GM18861 (cell line): ENCODE results near the gene MRPL36.
A peak's percentile ranks its signal among the peaks of the same experiment; 100 is the strongest.
"Not testable (repeated sequence)": the region's sequence is repeated elsewhere in the genome, so short reads cannot be mapped to it uniquely, and the experiment has no call there.

Source experiments
- ATAC-seq: cut with Tn5 transposase; IDR thresholded peaks from one replicate; pipeline ENCODE4 v1.9.1; 2021; ENCODE audit not compliant: unreplicated experiment

MRPL36 gene

DNA sequence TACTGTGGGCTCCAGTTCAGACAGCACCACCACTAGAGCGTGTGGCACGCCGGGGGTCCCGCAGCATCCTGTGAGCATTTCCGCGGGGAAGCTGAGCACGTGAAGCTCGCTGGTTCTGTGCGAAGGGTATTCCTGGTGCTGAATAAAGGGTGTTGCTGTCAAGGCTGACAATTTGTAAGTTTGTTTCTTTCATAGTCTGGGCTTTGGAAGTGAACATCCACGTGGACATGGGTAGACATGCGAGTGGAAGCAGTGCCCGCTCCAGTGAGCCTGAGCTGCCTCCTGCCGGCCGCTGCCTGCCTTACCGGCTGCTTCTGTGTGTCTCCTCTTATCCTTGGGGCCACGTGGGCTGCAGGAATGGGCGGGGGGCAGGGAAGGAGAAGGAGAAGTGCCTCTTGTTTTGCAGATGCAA, 16.2 kb upstream of the MRPL36 start:
- no peak for ATAC-seq

DNA sequence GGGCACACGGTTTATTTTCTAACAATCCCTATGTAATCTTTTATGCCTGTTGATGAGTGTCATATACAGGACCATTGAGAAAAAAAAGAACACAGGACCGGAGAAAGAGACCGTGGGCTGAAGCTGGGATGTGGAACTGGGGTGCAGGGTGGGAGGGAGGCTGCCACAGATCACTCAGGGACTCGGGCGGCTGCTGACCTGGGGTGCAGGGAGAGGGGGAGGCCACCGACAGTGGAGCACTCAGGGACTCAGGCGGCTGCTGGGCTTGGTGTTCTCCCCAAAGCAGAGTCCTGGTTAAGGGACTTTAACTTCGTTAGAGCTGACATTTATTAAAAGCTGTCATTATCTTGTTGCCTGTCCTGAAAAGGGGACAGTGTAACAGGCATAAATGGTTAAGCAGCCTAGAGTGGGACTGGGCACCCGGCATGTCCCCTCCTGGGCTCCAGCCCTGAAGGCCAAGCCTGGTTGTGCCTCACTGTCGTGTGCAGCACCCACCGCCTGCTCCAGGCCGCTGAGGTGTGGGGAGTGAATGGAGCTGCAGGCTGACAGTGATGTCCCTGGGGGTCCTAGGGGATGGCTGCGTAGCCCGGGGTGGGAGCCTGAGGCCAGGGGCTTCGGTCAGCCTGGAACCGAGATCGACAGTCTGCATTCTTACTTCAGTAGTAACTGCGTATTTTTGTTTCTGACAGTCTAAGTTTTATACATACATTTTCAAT, 15.6 kb upstream of the MRPL36 start:
- ATAC-seq = no peak

DNA sequence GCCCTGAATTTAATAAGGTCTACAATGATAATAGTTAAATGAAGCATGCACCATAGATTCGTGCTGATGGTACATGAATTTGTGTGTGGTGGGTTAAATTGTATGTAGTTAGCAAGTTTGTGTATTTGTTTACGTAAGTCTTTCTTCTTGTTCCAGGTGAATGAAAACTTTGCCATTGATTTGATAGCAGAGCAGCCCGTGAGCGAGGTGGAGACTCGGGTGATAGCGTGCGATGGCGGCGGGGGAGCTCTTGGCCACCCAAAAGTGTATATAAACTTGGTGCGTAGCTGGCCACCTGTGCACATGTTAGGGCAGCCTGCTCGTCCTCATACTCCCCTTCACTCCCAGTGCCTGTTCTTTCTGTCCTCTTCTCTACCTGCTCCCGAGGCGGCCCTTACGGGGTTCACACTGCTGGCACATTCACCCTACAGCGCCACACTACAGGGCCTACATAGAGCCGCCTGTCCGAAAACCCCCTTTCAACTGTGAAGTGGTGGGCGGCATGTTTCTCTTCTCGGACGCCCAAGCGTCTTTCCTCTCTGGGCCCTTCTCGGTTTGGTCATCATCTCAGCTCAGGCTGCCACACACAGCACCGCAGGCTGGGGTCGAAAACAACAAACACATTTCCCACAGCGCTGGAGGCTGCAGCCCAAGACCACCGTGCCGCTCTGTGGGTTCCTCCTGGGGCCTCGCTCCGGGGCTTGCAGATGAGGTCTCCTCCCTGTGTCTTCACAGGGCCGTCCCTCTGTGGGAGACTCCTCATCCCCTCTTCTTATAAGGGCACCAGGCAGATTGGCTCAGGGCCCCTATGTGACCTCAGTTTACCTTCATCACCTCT, 14.8 kb upstream of the MRPL36 start:
- no peak for ATAC-seq

DNA sequence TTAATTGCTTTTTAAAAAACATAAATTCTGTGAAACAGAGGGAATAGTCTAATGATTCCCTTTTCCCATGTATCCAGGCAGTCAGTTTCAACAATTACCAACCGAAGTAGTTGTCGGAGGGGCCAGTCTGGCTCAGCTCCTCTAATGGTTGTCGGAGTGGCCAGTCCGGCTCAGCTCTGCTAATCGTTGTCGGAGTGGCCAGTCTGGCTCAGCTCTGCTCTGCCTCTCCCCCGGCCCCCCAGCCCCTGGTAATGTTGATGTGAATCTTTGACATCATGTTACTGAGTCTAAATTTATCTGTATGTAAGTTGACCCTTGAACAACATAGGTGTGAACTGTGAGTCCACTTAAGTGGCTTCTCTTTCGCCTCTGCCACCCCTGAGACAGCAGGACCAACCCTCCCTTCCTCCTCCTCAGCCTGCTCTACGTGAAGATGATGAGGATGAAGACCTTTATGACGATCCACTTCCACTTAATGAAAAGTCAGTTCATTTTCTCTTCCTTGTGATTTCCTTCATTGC, 11.0 kb upstream of the MRPL36 start:
- ATAC-seq = no peak

DNA sequence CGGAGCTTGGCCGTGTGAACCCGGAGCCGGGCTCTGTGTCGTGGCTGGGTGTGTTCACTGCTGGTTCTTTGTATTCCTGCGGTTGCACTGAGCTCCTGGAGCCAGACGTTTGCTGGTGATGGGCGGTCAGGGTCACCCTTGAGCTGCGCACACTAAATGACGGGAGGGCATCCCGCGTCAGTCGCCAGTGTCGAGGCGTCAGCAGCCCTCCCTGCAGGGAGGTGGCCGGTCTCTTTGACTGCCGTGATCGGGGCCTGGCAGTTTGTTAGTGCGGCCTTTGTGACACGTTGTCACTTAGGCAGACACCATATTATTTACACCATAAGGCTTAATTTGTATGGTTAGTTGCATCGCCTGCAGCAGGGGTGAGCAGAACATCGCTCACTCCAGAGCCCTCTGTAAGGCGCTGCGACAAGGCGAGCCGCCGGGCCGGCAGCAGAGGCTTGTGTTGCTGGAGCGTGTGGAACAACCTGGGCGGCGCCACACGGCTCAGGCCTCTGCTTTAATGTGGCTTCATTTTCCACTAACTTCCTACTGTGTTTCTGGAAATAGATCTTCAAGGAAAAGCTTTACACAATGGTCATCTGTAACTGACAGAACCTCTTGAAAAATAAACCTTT, 9.9 kb upstream of the MRPL36 start:
- ATAC-seq = no peak

DNA sequence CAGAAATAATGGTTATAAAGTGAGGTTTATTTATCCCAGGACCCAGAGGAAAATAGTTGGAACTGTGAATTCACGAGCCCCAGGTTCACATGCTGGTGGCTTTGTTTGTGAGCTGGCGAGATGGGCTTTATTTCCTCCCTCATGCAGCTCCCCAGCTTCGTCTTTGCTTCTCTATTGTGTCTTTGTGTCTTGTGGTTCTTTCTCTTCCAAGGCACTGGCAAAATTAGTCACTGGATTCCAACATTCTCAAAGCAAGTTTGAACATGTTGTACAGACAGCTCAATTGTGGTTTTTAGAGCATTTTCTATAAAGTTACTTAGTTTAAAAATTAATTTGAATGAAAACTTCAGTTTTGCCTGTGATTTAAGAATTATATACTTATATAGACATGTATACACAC, 8.8 kb upstream of the MRPL36 start:
- ATAC-seq = no peak

DNA sequence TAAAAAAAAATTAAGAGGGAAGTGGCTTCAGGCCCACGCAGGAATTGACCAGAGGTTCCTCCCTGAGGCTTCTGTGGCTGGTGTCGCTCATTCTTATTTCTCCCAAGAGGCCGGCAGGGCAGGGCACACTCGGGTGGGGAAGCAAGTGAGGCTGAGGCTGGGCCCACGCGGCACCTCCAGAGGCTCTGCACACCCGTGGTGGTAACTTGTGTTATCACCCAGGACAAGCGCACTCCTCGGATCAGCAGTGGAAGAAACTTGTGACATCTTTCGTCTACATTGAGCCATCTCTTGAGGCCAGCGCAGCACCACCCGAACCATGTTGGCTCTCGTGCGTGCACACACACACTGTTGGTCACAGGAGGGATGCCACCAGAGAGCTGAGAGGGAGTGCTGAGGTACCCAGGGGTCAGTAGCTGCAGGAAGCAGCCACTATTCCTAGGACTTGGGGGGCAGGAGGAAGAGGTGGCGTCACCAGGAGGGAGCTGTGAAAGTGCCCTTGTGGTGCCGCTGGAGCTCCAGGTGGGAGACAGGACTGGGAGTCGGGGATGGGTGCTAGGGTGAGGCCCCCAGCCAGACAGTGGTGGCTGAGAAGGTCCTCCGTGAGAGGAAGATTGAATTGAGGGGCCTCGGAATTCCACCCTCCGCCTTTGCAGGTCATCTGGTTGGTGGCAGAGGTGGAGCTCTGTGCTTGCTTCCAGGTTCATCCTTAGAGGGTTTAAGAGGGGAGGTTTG, 8.0 kb upstream of the MRPL36 start:
- no peak for ATAC-seq

DNA sequence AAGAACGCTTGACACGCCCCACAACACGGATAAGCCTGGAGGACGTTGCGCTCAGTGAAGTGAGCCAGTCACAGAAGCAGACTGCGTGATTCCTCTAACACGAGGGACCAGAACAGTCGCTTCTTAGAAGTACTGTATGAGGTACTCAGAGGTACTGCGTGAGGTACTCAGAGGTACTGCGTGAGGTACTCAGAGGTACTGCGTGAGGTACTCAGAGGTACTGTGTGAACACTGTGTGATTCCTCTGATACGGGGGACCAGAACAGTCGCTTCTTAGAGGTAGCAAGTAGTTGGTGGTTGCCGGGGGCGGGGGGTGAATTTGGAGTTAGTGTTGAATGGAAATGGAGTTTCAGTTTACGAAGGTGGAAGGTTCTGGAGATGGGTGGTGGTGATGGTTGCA, 7.3 kb upstream of the MRPL36 start:
- no peak for ATAC-seq

DNA sequence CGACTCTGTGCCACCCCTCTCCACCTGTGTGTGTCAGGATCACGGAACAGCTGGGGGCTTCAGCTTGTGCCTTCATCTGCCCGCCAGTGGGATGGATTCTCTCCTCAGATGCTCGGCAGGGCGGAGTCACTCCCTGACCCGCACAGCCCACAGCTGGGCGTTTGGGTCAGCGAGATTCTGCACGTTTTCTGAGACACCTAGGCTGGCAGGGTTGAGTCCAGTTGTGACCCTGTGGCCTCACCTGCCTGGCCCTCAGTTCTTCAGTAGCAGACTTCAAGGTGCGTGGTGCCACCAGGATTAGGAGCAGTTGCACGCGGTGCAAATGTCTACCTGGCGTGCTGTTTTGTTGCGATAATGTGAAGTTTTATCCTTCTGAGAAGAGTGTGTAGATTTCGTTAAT, 6.6 kb upstream of the MRPL36 start:
- ATAC-seq = no peak

DNA sequence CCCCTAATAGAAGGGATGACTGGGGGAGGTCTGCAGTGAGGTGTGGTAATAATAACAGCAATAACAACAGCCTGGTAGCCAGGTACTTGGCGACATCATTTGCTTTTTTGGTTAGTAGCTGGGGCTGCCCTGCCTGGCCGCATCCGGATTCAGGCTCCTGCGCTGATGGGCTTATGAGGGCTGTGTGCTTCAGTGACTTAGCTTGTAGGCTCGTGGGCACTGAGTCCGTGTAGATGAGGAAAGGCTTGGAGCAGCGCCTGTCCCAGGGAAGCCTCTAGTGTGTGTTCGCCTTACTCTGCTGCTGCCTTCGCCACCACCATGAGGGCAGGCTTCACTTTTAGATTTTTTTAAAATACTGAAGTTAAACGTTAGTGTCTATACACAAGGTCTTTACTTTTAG, 6.1 kb upstream of the MRPL36 start:
- no peak for ATAC-seq

DNA sequence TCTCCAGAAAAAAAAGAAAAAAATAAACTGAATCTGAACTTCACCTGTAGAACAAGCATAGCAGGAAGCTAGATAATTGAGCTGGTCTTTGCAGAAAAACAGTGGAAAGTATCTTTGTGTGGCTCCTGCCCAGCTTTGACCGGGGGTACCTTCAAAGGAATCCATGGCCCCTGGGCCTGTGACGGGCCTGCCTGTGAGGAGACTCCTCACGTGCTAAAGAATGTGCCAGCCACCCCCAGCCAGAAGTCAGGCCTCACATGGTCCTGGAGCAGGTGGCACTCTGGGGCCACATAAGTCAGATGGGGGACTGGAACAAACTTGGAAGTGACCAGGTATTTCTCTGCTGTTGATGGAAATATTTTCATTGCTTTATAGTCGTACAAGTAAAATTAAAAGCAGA, 5.7 kb upstream of the MRPL36 start:
- no peak for ATAC-seq

DNA sequence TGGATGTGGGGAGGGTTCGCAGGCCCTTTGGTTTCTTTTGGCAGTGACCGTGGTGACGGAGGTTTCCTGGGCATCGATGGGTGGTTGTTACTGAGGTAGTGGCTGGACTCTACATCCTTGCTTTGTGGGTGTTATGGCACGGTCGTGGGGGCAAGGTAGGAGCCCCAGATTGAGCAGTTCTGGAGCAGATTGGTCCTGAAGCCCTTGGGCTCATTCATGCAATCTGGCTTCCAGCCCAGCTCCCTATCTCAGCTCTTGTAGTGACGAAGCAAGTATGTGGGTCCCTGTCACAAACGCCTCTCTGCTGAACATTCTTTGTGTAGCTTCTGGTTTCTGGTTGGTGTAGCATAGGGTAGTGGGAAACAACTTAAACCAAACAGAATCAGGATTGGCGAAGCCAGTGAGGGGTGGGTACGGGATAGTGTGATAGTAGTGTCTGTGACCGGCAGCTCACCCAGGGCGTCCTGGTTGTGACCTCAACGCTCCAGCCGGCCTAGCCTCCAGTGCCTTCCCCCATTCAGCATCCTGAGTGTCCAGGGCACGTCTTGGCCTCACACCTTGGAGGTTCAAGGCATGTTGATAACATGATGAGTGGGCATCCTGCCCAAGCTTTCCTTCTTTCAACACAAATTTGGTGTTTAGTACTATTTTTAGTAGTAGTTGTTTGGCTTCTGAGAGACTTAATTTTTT, 4.5 kb upstream of the MRPL36 start:
- no peak for ATAC-seq

DNA sequence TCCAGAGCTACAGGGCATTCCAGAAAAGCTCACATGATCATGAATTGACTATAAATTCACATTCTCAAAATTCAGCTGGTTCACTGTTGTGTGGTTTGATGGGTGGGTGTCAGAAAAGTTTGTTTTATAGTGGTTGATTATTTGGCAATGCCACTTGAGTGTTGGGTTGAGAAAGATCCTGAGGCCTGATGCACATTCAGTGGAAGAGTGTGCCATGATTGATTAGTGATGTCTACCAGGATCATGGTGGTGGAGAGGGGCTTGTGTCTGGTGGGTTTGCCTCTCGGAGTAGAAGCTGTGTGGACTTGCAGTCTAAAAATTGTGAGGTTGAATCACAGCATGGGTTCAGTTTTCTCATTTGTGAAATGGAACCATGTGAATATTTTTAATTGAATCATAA, 3.6 kb upstream of the MRPL36 start:
- no peak for ATAC-seq

DNA sequence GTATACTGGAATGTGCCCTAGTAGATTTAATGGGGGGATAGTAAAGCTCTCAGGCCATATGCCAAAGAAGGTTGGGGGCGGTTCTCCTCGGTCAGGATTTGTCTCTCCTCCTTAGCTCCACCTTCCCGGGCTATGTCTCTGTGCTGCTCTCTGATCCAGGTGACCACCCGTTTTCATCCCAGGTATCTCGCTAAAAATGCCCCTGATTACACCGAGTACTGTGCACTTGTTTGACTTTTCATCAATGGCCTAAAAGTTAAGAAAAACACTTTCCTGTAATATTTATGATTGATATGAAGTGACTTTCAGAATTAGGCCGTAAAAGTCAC, 2.3 kb upstream of the MRPL36 start:
- no peak for ATAC-seq

DNA sequence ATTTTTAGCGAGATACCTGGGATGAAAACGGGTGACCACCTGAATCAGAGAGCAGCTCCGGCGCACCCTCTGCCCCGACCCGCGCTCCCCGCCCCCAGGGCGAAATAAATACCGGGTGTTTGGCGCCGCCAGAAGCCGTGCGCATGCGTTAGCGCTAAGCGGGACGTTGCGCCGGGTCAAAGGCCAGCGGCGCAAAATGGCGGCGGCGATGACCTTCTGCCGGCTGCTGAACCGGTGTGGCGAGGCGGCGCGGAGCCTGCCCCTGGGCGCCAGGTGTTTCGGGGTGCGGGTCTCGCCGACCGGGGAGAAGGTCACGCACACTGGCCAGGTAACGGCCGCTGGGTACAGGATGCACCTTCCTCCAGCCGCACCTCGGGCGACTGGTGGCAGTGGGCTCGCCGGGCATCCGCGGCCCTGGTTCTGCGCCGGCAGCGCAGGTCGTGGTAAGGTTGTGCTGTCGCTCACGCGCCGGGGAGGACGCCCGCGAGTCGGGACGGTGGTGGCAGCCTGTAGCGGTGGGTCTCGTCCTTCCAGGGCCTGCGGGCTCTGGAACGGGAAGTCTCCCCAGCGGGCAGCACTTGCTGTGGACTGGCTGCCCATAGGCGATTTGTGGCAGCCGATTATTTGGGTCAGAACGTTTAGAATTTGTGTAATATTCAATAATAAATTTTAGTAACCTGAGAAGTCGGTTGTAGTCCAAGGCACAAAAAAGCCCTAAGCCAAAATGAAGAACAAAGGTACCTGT, 1.8 kb upstream of the MRPL36 start, which contains the start of gene NDUFS6:
NDUFS6 (plus strand) TSS at position 186 of the 745 bp plus-strand sequence; CDS start at position 197, 11 bp downstream.
- ATAC-seq = peak; percentile 56

DNA sequence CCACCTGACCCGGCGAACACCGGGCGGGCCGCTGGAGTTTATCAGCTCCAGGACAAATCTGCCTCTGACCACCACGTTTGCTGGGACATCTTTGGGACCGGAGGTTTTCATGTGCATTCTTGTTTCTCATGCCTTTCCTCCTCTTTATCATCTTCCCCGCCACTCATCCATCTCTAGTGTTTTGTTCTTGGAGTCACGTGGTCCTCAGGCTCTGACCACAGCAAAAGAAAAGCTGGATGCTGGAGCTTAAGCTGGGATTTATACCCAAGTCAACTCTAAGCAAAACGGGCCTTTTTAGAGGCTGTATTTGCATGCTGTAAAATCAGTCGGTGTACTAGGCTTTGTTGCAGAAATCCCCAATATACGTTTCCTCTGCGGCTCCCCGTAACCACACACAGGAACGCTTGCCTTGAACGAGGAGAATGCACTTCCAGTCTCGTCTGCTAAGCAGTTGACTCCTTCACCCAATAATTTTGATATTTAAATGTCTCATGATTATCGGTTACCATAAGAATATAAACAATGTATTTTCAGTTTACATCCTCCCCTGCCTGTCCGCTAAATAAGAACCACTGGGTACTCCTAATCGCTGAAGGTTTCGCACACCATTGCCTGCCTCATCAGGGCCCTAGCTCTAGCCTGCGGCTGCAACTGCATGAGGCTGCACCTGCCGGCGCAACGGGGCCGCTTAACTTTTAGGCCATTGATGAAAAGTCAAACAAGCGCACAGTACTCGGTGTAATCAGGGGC, 1.0 kb upstream of the MRPL36 start:
- ATAC-seq = peak; percentile 21

DNA sequence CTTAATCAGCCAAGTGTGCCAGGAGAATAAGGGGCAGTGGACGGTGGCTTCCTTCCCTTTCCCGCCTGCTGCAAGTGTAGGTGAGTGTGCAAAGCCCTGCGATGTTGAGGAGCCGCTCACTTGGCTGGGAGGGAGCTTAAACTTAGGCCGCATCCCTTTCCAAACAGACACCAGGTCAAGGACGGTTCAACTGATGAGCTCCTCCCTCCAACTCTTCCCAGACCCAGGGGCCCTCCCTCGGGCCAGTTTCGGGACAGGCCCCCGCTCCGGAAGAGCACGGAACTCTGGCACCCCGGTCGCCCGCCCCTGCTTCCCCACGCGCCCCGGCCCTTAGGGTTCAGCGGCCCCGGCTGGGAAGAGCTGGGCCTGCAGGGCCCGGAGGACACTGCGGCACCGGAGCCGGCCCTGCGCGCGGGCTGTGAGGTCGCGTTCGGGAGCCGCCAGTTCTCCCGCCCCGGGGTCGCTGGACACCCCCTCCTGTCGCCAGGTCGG, 481 bp downstream of the MRPL36 start:
- ATAC-seq = no peak

DNA sequence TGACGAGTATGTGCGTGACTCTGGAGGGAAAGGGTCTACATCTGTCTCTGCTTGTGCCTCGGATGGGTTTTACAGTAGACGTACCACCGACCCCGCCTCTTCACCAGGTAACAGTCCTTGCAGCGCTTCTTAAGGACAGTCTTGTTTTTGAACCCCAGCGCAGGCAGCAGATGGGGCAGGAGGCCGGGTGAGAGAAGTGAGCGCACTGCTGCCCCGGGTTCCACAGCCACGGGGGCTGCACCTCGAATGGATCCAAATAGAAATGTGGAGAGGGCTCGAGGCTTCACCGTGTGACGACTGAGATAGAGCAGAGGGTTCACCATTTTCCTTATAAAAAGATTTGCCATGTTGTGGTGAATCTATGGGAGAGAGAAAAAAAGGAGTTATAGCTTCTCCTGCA, 1.0 kb downstream of the MRPL36 start:
- ATAC-seq = not testable (repeated sequence)

DNA sequence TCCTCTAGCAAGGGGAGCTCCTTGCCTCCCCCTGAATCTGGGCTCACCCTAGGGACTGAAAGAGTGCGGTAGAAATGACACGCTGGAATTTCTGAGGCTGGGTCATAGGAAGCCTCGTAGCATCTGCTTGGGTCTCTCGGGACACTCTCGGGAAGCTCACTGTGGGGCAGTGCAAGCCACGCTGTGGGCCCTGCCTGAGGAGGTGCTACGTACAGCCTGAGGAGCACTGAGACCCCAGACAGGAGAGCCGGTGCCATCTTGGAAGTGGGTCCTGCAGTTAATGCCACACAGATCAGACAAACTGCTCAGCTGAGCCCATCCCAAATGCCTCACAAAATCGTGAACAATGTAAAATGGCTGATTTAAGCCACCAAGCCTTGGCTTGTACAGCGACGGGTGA, 1.8 kb downstream of the MRPL36 start:
- no peak for ATAC-seq
